Neural cell (in vitro differentiated cells): ENCODE measurements around the gene ZNF521.

Experiments
- EP300 ChIP-seq: fragments of 450-650 bp; conservative IDR thresholded peaks from 2 replicates; pipeline ENCODE4 v1.6.1; 2014; ENCODE audit warnings: antibody characterized with exemption, mild to moderate bottlenecking, moderate library complexity; ENCODE audit not compliant: poor library complexity, severe bottlenecking
- EZH2 ChIP-seq: fragments of 200-600, 300-800 bp; shearing (Covaris generic), sonication (generic); IDR thresholded peaks from 2 replicates; pipeline ENCODE4 v1.6.1; 2014; ENCODE audit warnings: antibody characterized with exemption, low read length, borderline replicate concordance, mild to moderate bottlenecking; ENCODE audit not compliant: insufficient read depth, poor library complexity, severe bottlenecking
- MXI1 ChIP-seq: fragments of 450-650 bp; conservative IDR thresholded peaks from 2 replicates; pipeline ENCODE4 v1.6.1; 2014; ENCODE audit warnings: antibody characterized with exemption, mild to moderate bottlenecking; ENCODE audit not compliant: poor library complexity, severe bottlenecking
- POLR2AphosphoS5 ChIP-seq: IDR thresholded peaks from 2 replicates; pipeline ENCODE4 v1.6.1; 2012
- RAD21 ChIP-seq: fragments of 450-650 bp; conservative IDR thresholded peaks from 2 replicates; pipeline ENCODE4 v1.6.1; 2014; ENCODE audit warnings: antibody characterized with exemption, mild to moderate bottlenecking, moderate library complexity
- TAF1 ChIP-seq: IDR thresholded peaks from 2 replicates; pipeline ENCODE4 v1.6.1; 2012; ENCODE audit warnings: low read depth
- TF ChIP-seq, protein P1 (sequence below): fragments of 450-650 bp; IDR thresholded peaks from 2 replicates; pipeline ENCODE4 v1.5.1; 2014; ENCODE audit warnings: antibody characterized with exemption, mild to moderate bottlenecking, moderate library complexity; ENCODE audit not compliant: poor library complexity, severe bottlenecking
- TF ChIP-seq, protein P2 (sequence below): IDR thresholded peaks from 2 replicates; pipeline ENCODE4 v1.6.1; 2012; ENCODE audit warnings: borderline replicate concordance

- TF ChIP-seq, protein P1, sequence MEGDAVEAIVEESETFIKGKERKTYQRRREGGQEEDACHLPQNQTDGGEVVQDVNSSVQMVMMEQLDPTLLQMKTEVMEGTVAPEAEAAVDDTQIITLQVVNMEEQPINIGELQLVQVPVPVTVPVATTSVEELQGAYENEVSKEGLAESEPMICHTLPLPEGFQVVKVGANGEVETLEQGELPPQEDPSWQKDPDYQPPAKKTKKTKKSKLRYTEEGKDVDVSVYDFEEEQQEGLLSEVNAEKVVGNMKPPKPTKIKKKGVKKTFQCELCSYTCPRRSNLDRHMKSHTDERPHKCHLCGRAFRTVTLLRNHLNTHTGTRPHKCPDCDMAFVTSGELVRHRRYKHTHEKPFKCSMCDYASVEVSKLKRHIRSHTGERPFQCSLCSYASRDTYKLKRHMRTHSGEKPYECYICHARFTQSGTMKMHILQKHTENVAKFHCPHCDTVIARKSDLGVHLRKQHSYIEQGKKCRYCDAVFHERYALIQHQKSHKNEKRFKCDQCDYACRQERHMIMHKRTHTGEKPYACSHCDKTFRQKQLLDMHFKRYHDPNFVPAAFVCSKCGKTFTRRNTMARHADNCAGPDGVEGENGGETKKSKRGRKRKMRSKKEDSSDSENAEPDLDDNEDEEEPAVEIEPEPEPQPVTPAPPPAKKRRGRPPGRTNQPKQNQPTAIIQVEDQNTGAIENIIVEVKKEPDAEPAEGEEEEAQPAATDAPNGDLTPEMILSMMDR: no peak
- TF ChIP-seq MXI1: no peak
- TF ChIP-seq EP300: no peak
- no peak for TF ChIP-seq POLR2AphosphoS5
- TF ChIP-seq, protein P2, sequence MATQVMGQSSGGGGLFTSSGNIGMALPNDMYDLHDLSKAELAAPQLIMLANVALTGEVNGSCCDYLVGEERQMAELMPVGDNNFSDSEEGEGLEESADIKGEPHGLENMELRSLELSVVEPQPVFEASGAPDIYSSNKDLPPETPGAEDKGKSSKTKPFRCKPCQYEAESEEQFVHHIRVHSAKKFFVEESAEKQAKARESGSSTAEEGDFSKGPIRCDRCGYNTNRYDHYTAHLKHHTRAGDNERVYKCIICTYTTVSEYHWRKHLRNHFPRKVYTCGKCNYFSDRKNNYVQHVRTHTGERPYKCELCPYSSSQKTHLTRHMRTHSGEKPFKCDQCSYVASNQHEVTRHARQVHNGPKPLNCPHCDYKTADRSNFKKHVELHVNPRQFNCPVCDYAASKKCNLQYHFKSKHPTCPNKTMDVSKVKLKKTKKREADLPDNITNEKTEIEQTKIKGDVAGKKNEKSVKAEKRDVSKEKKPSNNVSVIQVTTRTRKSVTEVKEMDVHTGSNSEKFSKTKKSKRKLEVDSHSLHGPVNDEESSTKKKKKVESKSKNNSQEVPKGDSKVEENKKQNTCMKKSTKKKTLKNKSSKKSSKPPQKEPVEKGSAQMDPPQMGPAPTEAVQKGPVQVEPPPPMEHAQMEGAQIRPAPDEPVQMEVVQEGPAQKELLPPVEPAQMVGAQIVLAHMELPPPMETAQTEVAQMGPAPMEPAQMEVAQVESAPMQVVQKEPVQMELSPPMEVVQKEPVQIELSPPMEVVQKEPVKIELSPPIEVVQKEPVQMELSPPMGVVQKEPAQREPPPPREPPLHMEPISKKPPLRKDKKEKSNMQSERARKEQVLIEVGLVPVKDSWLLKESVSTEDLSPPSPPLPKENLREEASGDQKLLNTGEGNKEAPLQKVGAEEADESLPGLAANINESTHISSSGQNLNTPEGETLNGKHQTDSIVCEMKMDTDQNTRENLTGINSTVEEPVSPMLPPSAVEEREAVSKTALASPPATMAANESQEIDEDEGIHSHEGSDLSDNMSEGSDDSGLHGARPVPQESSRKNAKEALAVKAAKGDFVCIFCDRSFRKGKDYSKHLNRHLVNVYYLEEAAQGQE: no peak
- no peak for TF ChIP-seq TAF1
- TF ChIP-seq EZH2: no peak
- no peak for TF ChIP-seq RAD21
Observed at GRCh38 chr18:25100418-25100817, 251.5 kb downstream of the ZNF521 start.
